ENCODE measurements around the gene TAAR1. TPM values are rescaled to one million over a fixed set of nuclear protein-coding genes. Genes with fewer than 3 reads are reported as not detected.

TAAR1 gene
- total RNA-seq, 1 experiment from 2014 or later: not detected

GRCh38 chr6:132623106-132623845 is 35.7 kb downstream of the TAAR1 start:
- DNase-seq (ENCODE audit: low read depth, low spot score) (no peak), ATAC-seq (no peak)
- Histone ChIP-seq H3K27ac (ENCODE audit: low read depth, low read length) (no peak overlapping the region), H3K79me2 (ENCODE audit: insufficient read depth, low read length) (no peaks in the 10 kb centered on the region), H3K9me2 (ENCODE audit: insufficient read depth) (no peaks in the 10 kb centered on the region), H4K20me1 (ENCODE audit: insufficient read depth) (no peaks in the 10 kb centered on the region), H2AFZ (ENCODE audit: low read depth, low read length, poor library complexity, severe bottlenecking) (no peak overlapping the region), H3K4me1 (ENCODE audit: control insufficient read depth in 1 of 2, insufficient read depth in 2 of 2, low read length in 2 of 2) (no peaks in the 10 kb centered on the region), H3K27me3 (ENCODE audit: insufficient read depth, low read length) (no peaks in the 10 kb centered on the region), H3K9me3 (ENCODE audit: control insufficient read depth in 1 of 2, insufficient read depth in 1 of 2, low read depth in 1 of 2, low read length in 2 of 2) (no peaks in the 10 kb centered on the region), H3K4me3 (replicated peaks in 1 of 2; ENCODE audit: low read depth in 1 of 2, low read length in 2 of 2) (no peak overlapping the region), H3K9ac (ENCODE audit: low read length) (no peak overlapping the region), H3K4me2 (ENCODE audit: low read length) (no peak overlapping the region), H3K36me3 (ENCODE audit: control insufficient read depth in 1 of 2, insufficient read depth in 2 of 2, low read length in 2 of 2) (no peaks in the 10 kb centered on the region)
- ChIA-PET POLR2A (no interaction called here), CTCF (no interaction called here), RAD21 (ENCODE audit: low non-redundant PET in 1 of 2, low total read pairs in 2 of 2, uncharacterized antibody in 2 of 2, unreplicated experiment in 2 of 2) (no interaction called here)
- BruUV-seq (replicated peaks): no TSS peak
- TF ChIP-seq CBX3 (IDR thresholded peaks at IDR 0.05; ENCODE audit: low read depth) (no peak), SP1 (IDR thresholded peaks at IDR 0.05; ENCODE audit: low read depth) (no peak), ZBTB33 (IDR thresholded peaks at IDR 0.05; ENCODE audit: extremely low read depth, insufficient replicate concordance, low read length) (no peak), TCF7L2 (IDR thresholded peaks at IDR 0.05; ENCODE audit: borderline replicate concordance, extremely low read depth, insufficient read depth, insufficient read length) (no peak), JUND (IDR thresholded peaks at IDR 0.05) (no peak), ZNF274 (IDR thresholded peaks at IDR 0.05; ENCODE audit: low read depth, low read length) (no peak), FOSL1 (IDR thresholded peaks at IDR 0.05; ENCODE audit: low read depth) (no peak), YY1 (IDR thresholded peaks at IDR 0.05; ENCODE audit: extremely low read depth, insufficient replicate concordance, low read depth, low read length) (no peak), POLR2AphosphoS5 (IDR thresholded peaks at IDR 0.05; ENCODE audit: low read depth, low read length) (no peak), MAX (IDR thresholded peaks at IDR 0.05) (no peak), CEBPB (IDR thresholded peaks at IDR 0.05; ENCODE audit: low read depth) (no peak), SIN3A (IDR thresholded peaks at IDR 0.05; ENCODE audit: low read depth) (no peak), ZFX (IDR thresholded peaks at IDR 0.05) (no peak), RAD21 (IDR thresholded peaks at IDR 0.05; ENCODE audit: low read depth) (no peak), EZH2 (IDR thresholded peaks at IDR 0.05) (no peak), EGR1 (IDR thresholded peaks at IDR 0.05; ENCODE audit: low read depth) (no peak), POLR2A (IDR thresholded peaks at IDR 0.05; ENCODE audit: borderline replicate concordance, extremely low read depth, insufficient read depth, insufficient read length) (no peak), ELF1 (IDR thresholded peaks at IDR 0.05; ENCODE audit: borderline replicate concordance, low read depth) (no peak)
- intact Hi-C loops (cut with micrococcal nuclease): no loop called here
